HG03066 (cell line): ENCODE results near the gene MAGEF1.

Experiments used
- ATAC-seq: cut with Tn5 transposase; IDR thresholded peaks from one replicate; pipeline ENCODE4 v1.9.1; 2021; ENCODE audit warnings: low read depth; ENCODE audit not compliant: unreplicated experiment

Gene MAGEF1

DNA sequence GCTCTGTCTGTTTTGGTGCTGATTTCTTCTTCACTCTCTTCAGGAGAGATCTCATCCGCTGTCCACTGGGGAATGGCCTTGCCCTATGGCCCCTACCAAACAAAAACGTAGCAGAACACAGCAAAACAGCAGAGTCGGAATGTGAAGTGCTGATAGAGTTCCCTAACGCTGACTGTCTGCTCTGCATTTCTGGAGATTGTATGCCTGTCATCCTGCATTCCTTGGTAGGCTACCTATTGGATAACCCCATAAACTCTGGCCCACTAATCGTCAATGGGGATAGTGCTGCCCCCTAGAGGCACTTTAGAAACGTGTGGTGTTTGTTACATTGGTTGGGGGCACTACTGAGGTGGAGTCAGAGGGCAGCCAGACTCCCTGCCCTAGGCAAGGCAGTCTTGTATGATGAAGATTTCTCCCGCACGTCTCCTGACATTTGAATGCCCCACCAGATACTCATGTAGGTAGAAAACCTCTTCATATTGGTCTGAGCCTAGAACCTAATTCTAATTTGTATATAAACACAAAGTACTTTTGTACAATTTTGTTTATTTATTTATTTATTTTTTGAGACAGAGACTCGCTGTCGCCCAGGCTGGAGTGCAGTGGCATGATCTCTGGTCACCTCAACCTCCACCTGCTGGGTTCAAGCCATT, 15.6 kb upstream of the MAGEF1 start:
- ATAC-seq = no peak

DNA sequence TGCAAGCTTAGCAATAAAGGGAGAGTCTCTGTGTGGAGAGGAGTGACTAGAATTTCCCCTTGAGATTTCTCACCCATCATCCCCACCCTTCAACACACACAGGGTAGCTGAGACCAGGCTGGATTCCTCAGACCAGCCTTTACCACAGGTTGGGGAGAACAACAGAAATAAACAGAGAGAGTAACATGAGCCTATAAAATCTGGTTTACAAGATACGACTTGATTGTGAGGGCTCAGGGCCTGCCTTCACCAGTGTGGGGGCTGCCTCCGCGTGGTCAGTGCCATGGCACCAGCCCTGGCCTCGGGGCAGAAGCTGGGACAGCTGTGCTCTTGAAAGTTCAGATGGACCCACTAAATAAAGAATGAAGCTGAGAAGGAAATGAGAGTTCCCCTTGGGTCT, 14.6 kb upstream of the MAGEF1 start:
- no peak for ATAC-seq

- ATAC-seq = no peak
Measured at GRCh38 chr3:184725176-184725719, 13.4 kb upstream of the MAGEF1 start.

DNA sequence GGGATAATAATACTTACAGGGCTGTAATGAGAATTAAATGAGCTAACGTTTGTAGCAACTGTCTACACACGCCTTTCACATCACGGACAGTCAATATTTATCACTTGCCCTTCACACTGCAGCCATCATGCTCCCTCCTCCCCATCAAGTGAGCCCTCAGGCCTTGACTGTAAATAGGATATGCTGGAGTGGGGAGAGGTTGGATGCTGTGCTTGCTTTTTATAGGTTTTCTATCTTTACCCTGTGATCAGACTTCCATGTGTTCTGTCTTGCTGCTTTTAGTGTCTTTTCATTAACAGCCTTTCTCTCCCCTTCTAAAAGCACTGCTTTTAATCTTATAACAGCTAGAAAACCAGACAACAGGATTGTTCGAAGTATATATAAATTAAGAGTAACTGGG, 12.8 kb upstream of the MAGEF1 start:
- ATAC-seq = no peak

DNA sequence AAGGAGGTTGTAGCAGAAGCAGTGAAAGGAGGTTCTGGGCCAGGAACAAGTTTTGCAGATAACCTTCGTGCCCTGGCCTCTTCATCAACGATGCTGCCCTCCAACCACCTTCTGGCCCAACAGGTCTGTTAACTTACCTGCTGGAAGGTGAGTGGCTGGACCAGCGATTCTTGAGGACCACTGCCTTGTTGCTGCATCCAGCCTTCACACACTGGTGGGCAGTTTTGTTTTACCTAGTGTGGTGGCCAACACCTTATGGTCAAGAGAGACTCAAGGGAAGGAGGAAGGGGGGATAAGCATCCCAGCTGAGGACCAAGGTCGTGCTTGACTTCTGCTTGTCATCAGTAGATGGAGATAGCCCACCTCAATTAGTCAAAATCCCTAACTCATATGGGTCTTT, 7.8 kb upstream of the MAGEF1 start:
- no peak for ATAC-seq

GRCh38 chr3:184718431-184718830, 6.6 kb upstream of the MAGEF1 start:
- no peak for ATAC-seq

- no peak for ATAC-seq
Measured at GRCh38 chr3:184717399-184717983, 5.6 kb upstream of the MAGEF1 start.

GRCh38 chr3:184716622-184717398, 4.9 kb upstream of the MAGEF1 start:
- no peak for ATAC-seq

GRCh38 chr3:184715943-184716621, 4.2 kb upstream of the MAGEF1 start:
- no peak for ATAC-seq

DNA sequence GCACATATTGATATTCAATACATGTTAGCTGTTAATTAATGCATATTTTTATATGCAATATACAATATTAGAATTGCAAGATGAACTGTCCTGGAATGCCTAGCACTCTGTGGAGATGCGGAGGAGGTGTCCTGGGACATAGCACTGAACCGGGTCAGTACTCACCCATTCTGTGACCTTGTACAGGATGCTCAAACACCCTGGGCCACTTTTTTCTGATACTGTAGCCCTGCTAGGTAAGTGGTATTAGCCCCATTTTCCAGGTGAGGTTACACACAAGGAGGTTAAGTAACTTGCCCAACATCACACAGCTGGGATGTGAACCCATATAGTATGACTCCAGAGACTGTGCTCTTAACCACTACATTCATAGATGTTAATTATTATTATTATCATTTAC, 1.7 kb upstream of the MAGEF1 start:
- no peak for ATAC-seq

GRCh38 chr3:184713040-184713355, 1.1 kb upstream of the MAGEF1 start:
- no peak for ATAC-seq

DNA sequence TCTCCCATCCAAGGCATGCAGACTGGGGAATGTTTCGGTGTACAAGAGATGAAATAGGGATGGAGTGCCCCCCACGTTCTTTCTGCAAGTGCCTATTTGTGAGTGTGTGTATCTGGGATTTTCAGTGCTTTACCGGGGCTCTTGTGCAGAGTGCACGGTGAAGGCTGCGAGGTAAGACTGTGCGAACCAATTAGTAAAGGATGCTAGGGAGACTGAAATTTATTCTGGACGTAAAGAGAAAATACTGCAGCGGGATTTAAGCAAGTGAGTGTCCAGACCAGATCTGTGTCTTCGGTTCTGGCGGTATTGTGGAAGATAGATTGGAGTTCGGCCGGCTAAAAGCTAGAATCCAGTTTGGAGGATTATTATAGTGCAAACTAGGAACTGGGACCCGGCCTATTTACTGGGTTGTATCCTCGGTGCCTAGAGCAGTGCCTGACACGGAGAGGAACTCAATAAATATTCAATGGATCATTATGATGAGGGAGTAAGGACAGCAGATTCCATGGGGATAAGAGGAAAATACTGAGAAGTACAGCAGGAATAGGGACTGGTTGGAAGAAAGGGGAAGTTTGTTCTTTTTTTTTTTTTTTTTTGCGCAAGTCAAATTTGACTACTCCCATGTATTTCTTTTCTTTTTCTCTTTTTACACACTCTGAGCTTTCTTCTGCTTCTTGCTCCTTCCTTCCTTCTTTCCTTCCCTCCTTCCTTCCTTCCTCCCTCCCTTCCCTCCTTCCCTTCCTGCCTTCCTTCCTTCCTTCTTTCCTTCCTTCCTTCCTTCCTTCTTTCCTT, 580 bp upstream of the MAGEF1 start:
- ATAC-seq = peak; percentile 16

GRCh38 chr3:184710870-184711492, 883 bp downstream of the MAGEF1 start:
- peak; percentile 52 for ATAC-seq

DNA sequence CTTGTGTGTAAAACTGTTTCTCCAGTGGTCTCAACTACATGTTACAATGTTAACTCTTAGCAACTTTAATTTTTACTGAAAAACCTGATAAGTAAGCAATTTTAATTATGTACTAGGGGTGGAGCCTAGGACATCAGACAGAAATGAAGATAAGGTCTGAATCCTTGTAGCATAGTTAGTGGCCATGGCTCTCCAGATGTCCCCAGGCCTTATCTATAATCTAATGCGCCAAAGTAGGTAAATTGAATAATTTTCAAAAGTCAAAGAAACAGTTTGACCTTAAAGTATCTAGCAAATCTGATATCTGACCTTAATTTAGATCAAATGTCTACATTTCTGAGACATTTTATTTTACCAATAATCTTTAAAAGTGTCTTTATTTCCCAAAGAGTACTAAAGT, 8.2 kb downstream of the MAGEF1 start:
- no peak for ATAC-seq

DNA sequence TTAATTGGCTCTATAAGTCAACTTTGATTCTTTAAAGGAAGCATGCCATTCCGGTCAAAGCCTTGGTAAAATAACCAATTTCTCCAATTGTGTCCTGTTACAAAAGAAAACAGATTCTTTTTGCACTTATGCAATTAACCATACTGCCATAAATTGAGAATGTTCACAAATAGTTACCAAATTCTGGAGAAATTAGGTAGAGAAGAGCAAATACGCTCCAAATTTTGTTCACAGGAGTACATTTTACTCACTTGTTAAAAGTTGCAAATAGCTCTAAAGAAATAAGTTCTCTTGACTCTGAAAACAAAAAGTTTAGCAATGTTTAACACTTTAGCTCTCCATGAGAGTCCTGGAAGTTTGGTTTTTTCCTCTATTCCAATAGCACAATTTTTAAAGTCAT, 11.1 kb downstream of the MAGEF1 start:
- ATAC-seq = no peak

DNA sequence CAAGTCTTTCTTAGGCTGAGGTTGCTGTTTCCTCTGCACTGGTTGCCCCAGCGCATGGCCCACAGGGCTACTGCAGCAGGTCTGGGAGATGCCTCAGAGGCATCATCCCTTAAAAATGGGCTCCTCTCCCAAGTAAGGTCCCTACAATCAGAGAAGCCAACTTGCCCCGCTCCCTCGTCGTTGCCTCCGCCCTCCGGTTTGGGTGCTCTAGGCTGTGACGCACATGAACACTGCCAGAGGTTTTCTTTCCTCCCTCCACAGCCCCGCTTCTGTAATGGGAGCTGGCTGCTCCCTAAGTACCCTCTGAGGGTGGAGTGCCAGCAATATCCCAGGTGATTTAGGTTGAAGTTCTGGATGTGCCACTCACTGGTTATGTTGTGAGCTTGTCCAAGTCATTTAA, 14.0 kb downstream of the MAGEF1 start:
- no peak for ATAC-seq

DNA sequence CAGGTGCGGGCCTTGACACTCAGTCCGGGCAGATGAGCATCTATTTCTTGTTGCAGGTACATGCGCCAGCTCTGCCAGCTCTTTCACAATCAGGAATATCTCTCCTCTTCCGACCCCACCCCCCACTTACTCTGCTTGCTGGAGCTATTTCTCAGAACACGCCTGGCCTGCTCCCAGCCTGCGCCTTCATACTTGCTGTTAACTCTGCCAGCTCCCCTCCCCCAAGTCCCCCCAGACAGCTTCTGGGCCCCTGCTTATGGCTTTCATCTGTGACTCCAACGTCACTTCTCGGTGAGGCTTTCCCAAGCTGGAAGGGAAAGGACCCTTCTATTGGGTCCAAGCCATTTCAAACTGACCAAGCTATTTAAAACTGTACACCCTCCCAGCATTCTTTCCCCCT, 15.2 kb downstream of the MAGEF1 start:
- ATAC-seq = no peak

- no peak for ATAC-seq
Measured at GRCh38 chr3:184694716-184695115, 17.1 kb downstream of the MAGEF1 start.

DNA sequence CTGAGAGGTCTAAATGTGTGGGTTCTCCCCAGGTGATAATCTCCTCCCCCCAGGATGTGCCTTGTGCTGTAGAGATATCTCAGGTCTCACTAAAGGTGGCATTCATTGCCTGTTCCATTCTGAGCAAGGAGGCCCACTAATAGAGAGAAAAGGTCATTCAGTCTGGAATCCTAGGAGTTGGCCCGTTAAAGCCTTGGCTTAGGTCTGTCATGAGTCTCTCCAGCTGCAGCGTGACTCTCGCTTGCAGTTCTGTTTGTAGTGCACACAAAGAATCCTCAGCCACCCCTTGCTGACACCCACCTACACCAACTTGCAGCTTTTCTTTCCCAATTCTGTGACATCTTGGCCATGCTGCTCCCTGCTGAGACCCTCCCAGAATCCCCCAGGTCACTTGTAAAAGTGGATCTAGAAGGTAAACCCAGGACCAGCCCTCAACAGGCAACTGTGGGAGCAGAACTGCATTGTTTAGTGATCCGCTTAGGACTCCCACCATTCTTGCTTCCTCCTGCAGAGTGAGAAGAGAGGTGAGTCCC, 17.7 kb downstream of the MAGEF1 start:
- ATAC-seq = no peak
